Muscle of leg (tissue), 11 donors: Measurements from ENCODE around the gene SF3B4. TPM values are rescaled to one million over a fixed set of nuclear protein-coding genes. Genes with fewer than 3 reads are reported as not detected.

Experiments
- DNase-seq: peaks from one replicate; pipeline ENCODE4 v3.0.0; 2013
- H3K27ac ChIP-seq: one replicate; pipeline ENCODE4 v1.5.1; 2013; ENCODE audit warnings: mild to moderate bottlenecking, low read length, control low read depth
- H3K27me3 ChIP-seq: one replicate; pipeline ENCODE4 v1.6.1; 2013; ENCODE audit warnings: low read length; ENCODE audit not compliant: control insufficient read depth, insufficient read depth
- H3K36me3 ChIP-seq: one replicate; pipeline ENCODE4 v1.6.1; 2013; ENCODE audit warnings: low read length; ENCODE audit not compliant: control insufficient read depth, insufficient read depth
- H3K4me1 ChIP-seq: one replicate; pipeline ENCODE4 v1.6.1; 2013; ENCODE audit warnings: low read length; ENCODE audit not compliant: control insufficient read depth, insufficient read depth
- H3K4me3 ChIP-seq: one replicate; pipeline ENCODE4 v1.5.1; 2013; ENCODE audit warnings: low read length, control low read depth
- H3K9me3 ChIP-seq: replicated peaks from 2 replicates; pipeline ENCODE4 v1.6.1; 2013; ENCODE audit warnings: low read depth, low read length; ENCODE audit not compliant: control insufficient read depth
- WGBS: methylation state at CpG from one replicate; pipeline ENCODE4 v1.1.5; 2013; ENCODE audit warnings: missing lambda C conversion rate; ENCODE audit not compliant: insufficient coverage; 5-methylcytosine and 5-hydroxymethylcytosine counted together
- polyA plus RNA-seq, 8 donors: library from polyadenylated mRNA; unstranded; fragments of 120-200 nt; gene quantifications; one replicate each; pipeline versions ENCODE4 v1.2.1 to v1.2.3, GENCODE V29; 2013; ENCODE audit warnings: inconsistent platforms in 1 of 8, low replicate concordance in 1 of 8; ENCODE audit not compliant: insufficient read length in 8 of 8, insufficient read depth in 1 of 8
- total RNA-seq: library from RNA; stranded (reverse); fragments of 120-200 nt; gene quantifications from one replicate; pipeline ENCODE4 v1.2.4, GENCODE V29; 2013

SF3B4 gene
- total and polyA plus RNA-seq, 9 donors = 7.1 to 55.0 (median 42.5) TPM

DNA sequence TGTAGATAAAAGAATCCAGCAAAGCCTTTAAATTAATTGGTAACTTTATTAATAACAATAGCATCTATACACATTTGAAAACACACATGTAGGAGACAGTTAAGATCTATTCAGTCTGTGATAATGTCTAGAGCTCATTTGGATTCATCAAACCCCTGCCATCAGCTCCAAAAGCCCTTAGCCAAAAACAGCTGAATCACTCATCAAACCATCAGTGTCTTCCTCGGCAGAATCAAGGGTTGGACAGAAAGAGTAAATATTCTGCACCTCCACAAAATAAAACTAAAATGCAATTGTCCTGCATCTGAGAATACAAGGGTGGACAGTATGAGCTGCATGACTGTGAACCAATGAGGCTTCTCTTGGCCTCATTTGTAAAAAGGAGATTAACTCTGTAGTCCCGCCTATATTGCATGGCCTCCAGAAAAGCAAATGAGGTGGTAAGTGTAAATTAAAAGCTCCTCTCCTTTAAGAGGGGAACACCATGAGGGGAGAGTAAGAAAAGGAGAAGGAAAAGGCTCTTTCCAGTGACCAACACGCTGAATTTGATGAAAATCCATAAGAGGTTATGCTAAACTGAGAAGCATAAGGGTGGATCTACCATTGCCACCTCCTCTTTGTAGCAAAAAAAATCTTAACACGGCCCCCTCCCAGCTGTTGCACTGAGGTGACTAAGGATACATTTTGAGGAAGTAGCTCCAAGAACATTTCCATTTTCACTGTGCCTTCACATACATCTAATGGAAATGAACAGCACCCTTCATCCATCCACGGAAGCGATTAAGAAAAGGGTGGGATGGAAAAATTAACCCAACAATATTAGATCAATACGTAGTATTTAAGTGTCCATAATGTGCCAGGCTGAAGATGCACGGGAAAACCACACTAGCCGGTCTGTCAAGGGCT lies 42.9 kb downstream of the SF3B4 start:
- peaks cover 20% of the 10 kb centered on the region for H3K4me1 ChIP-seq
- no CpG with 5 or more reads among the region's 9 CpGs for WGBS
- H3K36me3 ChIP-seq = no peaks in the 10 kb centered on the region
- H3K9me3 ChIP-seq = no peaks in the 10 kb centered on the region
- H3K27ac ChIP-seq = peak overlapping the region; percentile 99
- H3K4me3 ChIP-seq = peak overlapping the region; percentile 74
- H3K27me3 ChIP-seq = no peaks in the 10 kb centered on the region
- peak; percentile 70 for DNase-seq

DNA sequence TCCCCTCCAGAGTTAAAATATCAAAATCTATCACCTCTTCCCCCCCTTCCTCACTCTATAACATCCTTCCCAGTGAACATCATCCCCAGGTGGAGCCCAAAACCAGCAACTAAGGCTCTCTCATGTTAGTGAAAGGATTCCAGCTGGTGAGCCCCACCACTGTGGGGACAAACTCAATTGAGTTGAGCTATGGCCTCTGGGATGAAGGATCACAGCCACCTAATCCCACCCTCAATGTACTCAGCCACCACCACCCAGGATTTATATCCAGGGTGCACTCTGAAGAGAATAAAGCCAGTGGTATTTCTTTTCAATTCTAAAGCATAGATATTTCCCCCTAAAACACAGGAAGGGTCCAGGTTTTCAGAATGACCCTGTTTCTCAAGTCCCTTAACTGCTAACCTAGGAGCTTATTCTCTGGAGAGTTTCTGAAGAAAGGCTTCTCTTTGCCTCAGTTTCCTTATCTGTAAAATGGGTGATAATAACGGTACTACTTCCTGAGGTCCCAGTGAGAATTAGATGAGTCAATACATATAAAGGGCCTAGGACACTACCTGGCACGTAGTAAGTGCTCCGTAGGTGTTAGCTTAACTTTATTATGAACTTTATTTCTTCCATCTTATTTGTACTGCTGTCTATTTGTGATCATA lies 43.9 kb downstream of the SF3B4 start:
- H3K4me1 ChIP-seq = peaks cover 16% of the 10 kb centered on the region
- H3K27ac ChIP-seq = no peak overlapping the region
- H3K27me3 ChIP-seq = no peaks in the 10 kb centered on the region
- WGBS = no CpG with 5 or more reads among the region's 3 CpGs
- no peaks in the 10 kb centered on the region for H3K9me3 ChIP-seq
- no peak overlapping the region for H3K4me3 ChIP-seq
- H3K36me3 ChIP-seq = no peaks in the 10 kb centered on the region
- DNase-seq = no peak

DNA sequence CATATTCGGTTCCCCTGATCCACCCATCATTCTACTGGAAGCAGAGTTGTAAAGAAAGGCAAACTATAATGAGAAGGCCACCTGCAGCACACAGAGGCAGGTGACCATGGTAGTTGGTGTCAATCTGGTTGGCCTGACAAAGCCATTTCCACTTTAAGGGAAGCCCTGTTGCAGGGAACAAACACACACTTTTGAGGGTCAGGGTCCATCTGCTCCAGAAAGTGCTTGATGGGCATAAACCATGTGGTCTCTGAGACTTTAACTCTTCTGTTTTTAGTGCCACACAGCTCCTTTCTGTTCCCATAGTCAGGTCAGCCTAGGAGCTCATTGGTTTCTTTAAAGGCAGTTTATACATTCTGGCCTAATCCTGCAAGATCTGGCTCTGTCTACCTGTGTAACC lies 45.7 kb downstream of the SF3B4 start:
- Histone ChIP-seq H3K27me3 (no peaks in the 10 kb centered on the region), H3K36me3 (peaks cover 2% of the 10 kb centered on the region), H3K27ac (no peak overlapping the region), H3K4me3 (no peak overlapping the region), H3K4me1 (peaks cover 14% of the 10 kb centered on the region), H3K9me3 (no peaks in the 10 kb centered on the region)
- no CpG with 5 or more reads among the region's 1 CpG for WGBS
- DNase-seq = no peak

DNA sequence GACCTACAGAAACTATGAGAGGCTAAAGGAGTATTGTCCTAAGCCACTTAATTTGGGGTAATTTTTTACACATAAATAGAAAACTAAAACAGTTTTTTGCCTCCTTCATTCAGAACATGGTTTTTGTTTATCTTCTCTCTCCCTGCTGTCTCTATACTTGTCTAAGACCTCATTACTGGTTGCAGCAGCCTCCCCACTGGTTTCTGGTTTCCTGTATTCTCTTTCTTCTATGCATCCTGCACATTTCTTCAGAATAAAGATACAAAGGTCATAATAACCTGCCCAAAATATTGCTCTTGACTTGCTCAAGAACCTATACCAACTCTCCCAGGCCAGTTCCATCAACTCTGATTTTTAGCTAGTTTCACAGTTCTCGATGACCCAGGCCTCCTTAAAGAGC lies 48.0 kb downstream of the SF3B4 start:
- Histone ChIP-seq H3K27me3 (no peaks in the 10 kb centered on the region), H3K9me3 (no peaks in the 10 kb centered on the region), H3K4me1 (peaks cover 9% of the 10 kb centered on the region), H3K27ac (no peak overlapping the region), H3K4me3 (no peak overlapping the region), H3K36me3 (peaks cover 2% of the 10 kb centered on the region)
- WGBS = 50% methylated on average over 1 of the region's 1 CpG
- DNase-seq = no peak

DNA sequence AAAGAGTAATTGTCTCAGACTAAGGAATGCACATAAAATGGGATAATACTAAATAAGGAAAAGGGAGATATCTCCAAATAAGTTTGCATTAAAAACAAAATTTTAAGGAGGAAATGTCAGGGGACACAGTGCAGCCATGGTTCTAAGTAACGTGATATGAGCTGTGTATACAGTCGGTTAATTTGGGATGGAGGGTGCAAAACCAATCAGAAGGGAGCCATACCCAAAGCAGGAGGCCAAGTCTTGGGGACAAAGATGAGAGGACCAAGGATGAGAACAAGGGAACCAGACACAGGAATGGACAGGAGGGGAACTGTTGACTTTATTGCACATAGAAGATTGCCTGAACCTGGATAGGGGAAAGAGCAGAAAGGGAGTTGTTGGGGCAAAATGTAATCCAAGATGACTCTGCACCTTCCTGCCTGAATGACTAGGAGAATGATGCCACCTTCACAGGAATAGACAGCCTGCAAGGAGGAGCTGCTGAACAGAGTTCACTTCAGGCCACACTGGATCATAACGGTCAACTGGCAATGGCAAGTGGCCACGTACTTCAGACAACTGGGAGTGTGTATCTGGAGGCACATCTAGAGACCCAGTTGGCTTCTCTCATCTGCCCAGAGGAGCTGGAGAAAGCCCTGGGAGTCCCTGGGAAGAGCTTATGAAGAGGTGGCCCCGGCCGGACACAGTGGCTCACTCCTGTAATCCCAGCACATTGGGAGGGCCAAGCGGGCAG lies 50.2 kb downstream of the SF3B4 start:
- H3K27ac ChIP-seq = no peak overlapping the region
- H3K4me1 ChIP-seq = no peaks in the 10 kb centered on the region
- DNase-seq = no peak
- no peaks in the 10 kb centered on the region for H3K9me3 ChIP-seq
- H3K4me3 ChIP-seq = no peak overlapping the region
- 75% methylated on average over 4 of the region's 7 CpGs for WGBS
- H3K36me3 ChIP-seq = peaks cover 2% of the 10 kb centered on the region
- H3K27me3 ChIP-seq = no peaks in the 10 kb centered on the region

Other genes with a start within 250 kb of the SF3B4 start
- gene FCGR1A, start 145.1 kb downstream of the SF3B4 start, total RNA-seq = 1.4 TPM
- gene FCGR1A, start 145.1 kb downstream of the SF3B4 start, polyA plus RNA-seq = 1 to 10 TPM; 2.1 to 3.4 (median 2.9) TPM
- 17.6 TPM for gene BOLA1, start 28.2 kb downstream of the SF3B4 start, total RNA-seq
- 10 to 100 TPM; 11.8 to 16.5 (median 13.9) TPM for gene BOLA1, start 28.2 kb downstream of the SF3B4 start, polyA plus RNA-seq
- gene SV2A, start 10.0 kb downstream of the SF3B4 start, total RNA-seq = 2.7 TPM
- 1 to 10 TPM; 2.7 to 7.3 (median 4.5) TPM for gene SV2A, start 10.0 kb downstream of the SF3B4 start, polyA plus RNA-seq
- gene MTMR11, start 9.1 kb upstream of the SF3B4 start, total RNA-seq = 8.1 TPM
- gene MTMR11, start 9.1 kb upstream of the SF3B4 start, polyA plus RNA-seq = 10 to 100 TPM; 14.8 to 25.1 (median 22.3) TPM
- 12.7 TPM for gene OTUD7B, start 82.9 kb upstream of the SF3B4 start, total RNA-seq
- 10 to 100 TPM; 10.6 to 15.0 (median 12.9) TPM for gene OTUD7B, start 82.9 kb upstream of the SF3B4 start, polyA plus RNA-seq
- gene VPS45, start 140.0 kb upstream of the SF3B4 start, total RNA-seq = 46.9 TPM
- 10 to 100 TPM; 39.5 to 48.7 (median 43.9) TPM for gene VPS45, start 140.0 kb upstream of the SF3B4 start, polyA plus RNA-seq
- gene PLEKHO1, start 222.1 kb upstream of the SF3B4 start, total RNA-seq = 64.6 TPM
- gene PLEKHO1, start 222.1 kb upstream of the SF3B4 start, polyA plus RNA-seq = 100 to 1,000 TPM in 1 of 8 donors, 10 to 100 TPM in 7; 82.8 to 100 (median 91.8) TPM